Chondrocyte (in vitro differentiated cells): ENCODE measurements around the gene ZNF346. TPM values are rescaled to one million over a fixed set of nuclear protein-coding genes. Genes with fewer than 3 reads are reported as not detected.
"Not testable (repeated sequence)": the region's sequence is repeated elsewhere in the genome, so short reads cannot be mapped to it uniquely, and the experiment has no call there.

Experiments
- DNase-seq: peaks from one replicate; pipeline ENCODE4 v3.0.0; 2021; ENCODE audit warnings: mixed read lengths, low spot score
- H3K27ac Mint-ChIP-seq: one replicate; pipeline ENCODE4 v1.8.0; 2021; ENCODE audit warnings: mild to moderate bottlenecking, moderate library complexity, mixed read lengths; ENCODE audit not compliant: unreplicated experiment
- H3K27me3 Mint-ChIP-seq: 2 replicates; pipeline ENCODE4 v1.8.0; 2021; ENCODE audit warnings: low read depth, mixed read lengths
- H3K36me3 Mint-ChIP-seq: 2 replicates; pipeline ENCODE4 v1.8.0; 2021; ENCODE audit warnings: low read depth, mixed read lengths
- H3K4me1 Mint-ChIP-seq: 2 replicates; pipeline ENCODE4 v1.8.0; 2021; ENCODE audit warnings: low read depth, mild to moderate bottlenecking, mixed read lengths
- H3K4me3 Mint-ChIP-seq: one replicate; pipeline ENCODE4 v1.8.0; 2021; ENCODE audit warnings: mild to moderate bottlenecking, moderate library complexity, mixed read lengths; ENCODE audit not compliant: unreplicated experiment
- H3K9me3 Mint-ChIP-seq: 2 replicates; pipeline ENCODE4 v1.8.0; 2021; ENCODE audit warnings: low read depth, mixed read lengths
- CTCF ChIP-seq: fragments of 200-600 bp; sonication (generic); IDR thresholded peaks from 2 replicates; pipeline ENCODE4 v1.5.0; 2021; ENCODE audit warnings: antibody characterized with exemption, mild to moderate bottlenecking, moderate library complexity
- total RNA-seq: library from RNA; stranded (reverse); gene quantifications from 3 replicates; pipeline ENCODE4 v1.2.1, GENCODE V29; 2021

The ZNF346 gene
- total RNA-seq, 1 donor from 2014 or later = 15.1 TPM

- DNase-seq = no peak
- Mint-ChIP-seq H3K4me1 (peaks cover 8% of the 10 kb centered on the region), H3K4me3 (no peak overlapping the region), H3K9me3 (no peaks in the 10 kb centered on the region), H3K36me3 (peaks cover 30% of the 10 kb centered on the region), H3K27me3 (no peaks in the 10 kb centered on the region), H3K27ac (no peak overlapping the region)
- TF ChIP-seq CTCF = no peak
Measured at GRCh38 chr5:177045631-177046030, 23.1 kb downstream of the ZNF346 start.

GRCh38 chr5:177048531-177048930 lies 26.0 kb downstream of the ZNF346 start:
- not testable (repeated sequence) for H3K27ac Mint-ChIP-seq, DNase-seq, H3K4me1 Mint-ChIP-seq, H3K4me3 Mint-ChIP-seq, H3K27me3 Mint-ChIP-seq, H3K9me3 Mint-ChIP-seq
- peaks cover 28% of the 10 kb centered on the region for H3K36me3 Mint-ChIP-seq

- H3K27ac Mint-ChIP-seq = no peak overlapping the region
- DNase-seq = peak; percentile 17
- no peaks in the 10 kb centered on the region for H3K27me3 Mint-ChIP-seq
- H3K9me3 Mint-ChIP-seq = no peaks in the 10 kb centered on the region
- H3K36me3 Mint-ChIP-seq = peaks cover 23% of the 10 kb centered on the region
- H3K4me3 Mint-ChIP-seq = no peak overlapping the region
- TF ChIP-seq CTCF = no peak
- H3K4me1 Mint-ChIP-seq = no peaks in the 10 kb centered on the region
Measured at GRCh38 chr5:177049285-177049684, 26.8 kb downstream of the ZNF346 start.

- no peak for TF ChIP-seq CTCF
- peak; percentile 40 for DNase-seq
- H3K27me3 Mint-ChIP-seq = no peaks in the 10 kb centered on the region
- H3K4me3 Mint-ChIP-seq = no peak overlapping the region
- H3K36me3 Mint-ChIP-seq = peaks cover 14% of the 10 kb centered on the region
- no peak overlapping the region for H3K27ac Mint-ChIP-seq
- no peaks in the 10 kb centered on the region for H3K4me1 Mint-ChIP-seq
- H3K9me3 Mint-ChIP-seq = no peaks in the 10 kb centered on the region
Measured at GRCh38 chr5:177064500-177065277, 42.2 kb downstream of the ZNF346 start.

- H3K4me3 Mint-ChIP-seq = no peak overlapping the region
Measured at GRCh38 chr5:177065491-177065890, 43.0 kb downstream of the ZNF346 start.

More at GRCh38 chr5:177065491-177065890, 43.0 kb downstream of the ZNF346 start:
- no peak for TF ChIP-seq CTCF
- Mint-ChIP-seq H3K4me1 (no peaks in the 10 kb centered on the region), H3K27me3 (no peaks in the 10 kb centered on the region), H3K9me3 (no peaks in the 10 kb centered on the region), H3K36me3 (peaks cover 14% of the 10 kb centered on the region), H3K27ac (no peak overlapping the region)
- no peak for DNase-seq
